ENCODE results near the gene MAGEB3. TPM values are rescaled to one million over a fixed set of nuclear protein-coding genes. Genes with fewer than 3 reads are reported as not detected.
A peak's percentile ranks its signal among the peaks of the same experiment; 100 is the strongest.

Gene MAGEB3
- total and polyA plus RNA-seq, 2 donors (not counting 3 experiments of a cell fraction or from before 2014, with no cell fraction given), result not detected

GRCh38 chrX:30212172-30212571 lies 18.3 kb upstream of the MAGEB3 start:
- Histone ChIP-seq H3K36me3 (ENCODE audit: control insufficient read depth in 2 of 2, extremely low read depth in 1 of 2, insufficient read depth in 2 of 2, low read length in 2 of 2) (no peaks in the 10 kb centered on the region), H3K27ac (ENCODE audit: insufficient read depth, low read depth, low read length) (no peak overlapping the region), H3K4me1 (ENCODE audit: control insufficient read depth, extremely low read depth, insufficient read depth, low read length) (no peaks in the 10 kb centered on the region), H4K20me1 (replicated peaks; ENCODE audit: control insufficient read depth, extremely low read depth, insufficient read depth, low read length) (no peaks in the 10 kb centered on the region), H3K9me1 (replicated peaks; ENCODE audit: control insufficient read depth, extremely low read depth, insufficient read depth, low read length) (no peaks in the 10 kb centered on the region), H3K9me3 (replicated peaks; ENCODE audit: control insufficient read depth, insufficient read depth, low read length) (no peaks in the 10 kb centered on the region), H2AFZ (ENCODE audit: low read depth, low read length) (no peak overlapping the region), H3K4me2 (ENCODE audit: insufficient read depth, low read length) (no peak overlapping the region), H3K4me3 (replicated peaks in 1 of 3; ENCODE audit: insufficient read depth in 1 of 3, low read depth in 1 of 3, low read length in 3 of 3) (no peak overlapping the region), H3K9ac (replicated peaks; ENCODE audit: extremely low read depth, insufficient read depth, low read length) (no peak overlapping the region), H3K27me3 (ENCODE audit: control insufficient read depth in 2 of 2, insufficient read depth in 2 of 2, low read length in 2 of 2) (no peaks in the 10 kb centered on the region), H3K79me2 (ENCODE audit: control insufficient read depth, insufficient read depth, low read length) (no peaks in the 10 kb centered on the region)
- ChIA-PET POLR2A (no interaction called here), CTCF (no interaction called here)
- no TSS peak for BruUV-seq (replicated peaks)
- intact Hi-C loops (cut with micrococcal nuclease), result no loop called here
- dilution Hi-C loops (cut with MboI; ENCODE audit: extremely low pct_ligation_motif_present, low sequenced_read_pairs), result no loop called here
- DNase-seq (ENCODE audit: low read depth, low spot score) (no peak), FAIRE-seq (peak; percentile 44)
- TF ChIP-seq JUN (IDR thresholded peaks at IDR 0.05; ENCODE audit: borderline replicate concordance, insufficient read depth, insufficient read length, low read depth) (no peak), GATA2 (IDR thresholded peaks at IDR 0.05; ENCODE audit: insufficient read depth, insufficient read length, low read depth, low read length) (no peak), POLR2A (IDR thresholded peaks at IDR 0.05; ENCODE audit: low read depth, low read length) (no peak), EZH2 (IDR thresholded peaks at IDR 0.05; ENCODE audit: borderline replicate concordance, low read depth, low read length, severe bottlenecking) (no peak), POLR2AphosphoS5 (IDR thresholded peaks at IDR 0.05; ENCODE audit: insufficient read depth, low read depth, low read length) (no peak), MAX (IDR thresholded peaks at IDR 0.05; ENCODE audit: insufficient read depth, insufficient read length) (no peak), MYC (IDR thresholded peaks at IDR 0.05; ENCODE audit: low read depth, low read length) (no peak), CTCF (IDR thresholded peaks at IDR 0.05; ENCODE audit: extremely low read depth in 1 of 2, insufficient read depth in 1 of 2, low read depth in 1 of 2, low read length in 2 of 2) (no peak), FOS (IDR thresholded peaks at IDR 0.05; ENCODE audit: borderline replicate concordance, insufficient read depth, low read length) (no peak)
